NB4 (cell line): ENCODE results near the gene CLHC1.
"Not testable (repeated sequence)": the region's sequence is repeated elsewhere in the genome, so short reads cannot be mapped to it uniquely, and the experiment has no call there.

Experiments
- DNase-seq: peaks from one replicate; pipeline ENCODE4 v3.0.0; 2010; ENCODE audit warnings: low read depth
- H3K4me3 ChIP-seq: one replicate; pipeline ENCODE4 v1.5.1; 2011; ENCODE audit warnings: mild to moderate bottlenecking, low read depth, low read length, moderate library complexity
- CTCF ChIP-seq: IDR thresholded peaks from one replicate; pipeline ENCODE4 v1.5.1; 2012; ENCODE audit warnings: low read depth, low read length
- MAX ChIP-seq: IDR thresholded peaks from 2 replicates; pipeline ENCODE4 v1.6.1; 2011; ENCODE audit warnings: low read depth, low read length
- MYC ChIP-seq: IDR thresholded peaks from 2 replicates; pipeline ENCODE4 v1.6.1; 2011; ENCODE audit warnings: low read depth, low read length
- POLR2A ChIP-seq: IDR thresholded peaks from 2 replicates; pipeline ENCODE4 v1.6.1; 2011; ENCODE audit warnings: mild to moderate bottlenecking; ENCODE audit not compliant: insufficient read length; ENCODE audit errors: extremely low read depth

Gene CLHC1

GRCh38 chr2:55268907-55269644, 37.0 kb upstream of the CLHC1 start, which contains the start of gene MTIF2:
Gene MTIF2 (minus strand): TSS chr2:55269231. CDS start chr2:55263858, 5,373 bp downstream.
- H3K4me3 ChIP-seq: peak within 1 kb of the TSS; percentile 91
- peak; percentile 98 for DNase-seq
- TF ChIP-seq MAX (peak; percentile 49), MYC (peak; percentile 76), CTCF (no peak), POLR2A (peak; percentile 94)

GRCh38 chr2:55268288-55268906, 36.3 kb upstream of the CLHC1 start:
- peak overlapping the region; percentile 91 for H3K4me3 ChIP-seq
- no peak for TF ChIP-seq CTCF
- TF ChIP-seq MAX: no peak
- DNase-seq: peak; percentile 36

GRCh38 chr2:55259586-55259985, 27.5 kb upstream of the CLHC1 start:
- not testable (repeated sequence) for H3K4me3 ChIP-seq, DNase-seq

- no peak for DNase-seq
- TF ChIP-seq CTCF: no peak
- no peak for TF ChIP-seq MAX
- no peak for TF ChIP-seq POLR2A
- no peak for TF ChIP-seq MYC
- no peak overlapping the region for H3K4me3 ChIP-seq
Observed at GRCh38 chr2:55252832-55253231, 20.7 kb upstream of the CLHC1 start.

- DNase-seq: no peak
- TF ChIP-seq MAX: no peak
- TF ChIP-seq CTCF: no peak
- TF ChIP-seq POLR2A: no peak
- no peak for TF ChIP-seq MYC
- H3K4me3 ChIP-seq: no peak overlapping the region
Observed at GRCh38 chr2:55247025-55247424, 14.9 kb upstream of the CLHC1 start.

- no peak for DNase-seq
- H3K4me3 ChIP-seq: no peak overlapping the region
- TF ChIP-seq CTCF: no peak
- no peak for TF ChIP-seq MAX
- no peak for TF ChIP-seq POLR2A
- no peak for TF ChIP-seq MYC
Observed at GRCh38 chr2:55245411-55245810, 13.3 kb upstream of the CLHC1 start.
